ENCODE results near the gene FXYD2. TPM values are rescaled to one million over a fixed set of nuclear protein-coding genes. Genes with fewer than 3 reads are reported as not detected.
A peak's percentile ranks its signal among the peaks of the same experiment; 100 is the strongest.

The FXYD2 gene
- total and polyA plus RNA-seq, 2 of the 4 experiments (the other 2 are of a cell fraction) = 0.09 TPM; not detected in 1

GRCh38 chr11:117807482-117808327, 16.8 kb downstream of the FXYD2 start:
- in situ Hi-C loops (cut with MboI; ENCODE audit: low sequenced_read_pairs) (loop anchor here (10.0 kb wide), 1 partner anchor 363 kb away; no protein-coding TSS in a partner anchor), intact Hi-C loops (cut with micrococcal nuclease) (loop anchor here (1.0 kb wide), 4 partner anchors 10 to 246 kb away; no protein-coding TSS in a partner anchor), dilution Hi-C loops (cut with HindIII; ENCODE audit: low sequenced_read_pairs, unreplicated experiment) (no loop called here)
- Histone ChIP-seq H3K4ac (ENCODE audit: low read depth, low read length) (no peak overlapping the region), H3K23ac (ENCODE audit: low read depth, low read length) (no peak overlapping the region), H3K4me2 (ENCODE audit: low read depth, low read length) (no peak overlapping the region), H2BK5ac (ENCODE audit: low read depth, low read length, poor library complexity, severe bottlenecking) (no peak overlapping the region), H3K9ac (ENCODE audit: low read depth, low read length) (no peak overlapping the region), H3K9me3 (ENCODE audit: control insufficient read depth, insufficient read depth, low read length) (no peaks in the 10 kb centered on the region), H4K5ac (ENCODE audit: low read depth, low read length) (no peak overlapping the region), H3K27ac (ENCODE audit: insufficient read depth, low read length) (no peak overlapping the region), H3K27me3 (ENCODE audit: control insufficient read depth, insufficient read depth, low read length) (peaks cover 26% of the 10 kb centered on the region), H3K56ac (ENCODE audit: extremely low read depth, insufficient read depth, low read length) (no peak overlapping the region), H4K20me1 (ENCODE audit: insufficient read depth, low read length) (no peaks in the 10 kb centered on the region), H3K79me1 (ENCODE audit: low read depth in 1 of 2, low read length in 2 of 2) (no peaks in the 10 kb centered on the region), H3K36me3 (ENCODE audit: control insufficient read depth, insufficient read depth, low read length) (no peaks in the 10 kb centered on the region), H3K14ac (replicated peaks; ENCODE audit: low read depth, low read length) (no peak overlapping the region), H2AK9ac (replicated peaks; ENCODE audit: low read depth, low read length, poor library complexity) (no peak overlapping the region), H3K9me1 (ENCODE audit: insufficient read depth, low read length) (no peaks in the 10 kb centered on the region), H3K18ac (ENCODE audit: low read depth, low read length) (no peak overlapping the region), H4K8ac (ENCODE audit: low read depth in 2 of 2, low read length in 2 of 2) (no peak overlapping the region), H2AFZ (replicated peaks; ENCODE audit: low read length, poor library complexity) (no peak overlapping the region), H2AK5ac (ENCODE audit: low read depth, low read length) (no peak overlapping the region), H4K91ac (ENCODE audit: insufficient read depth, low read depth, low read length) (no peak overlapping the region), H3K4me3 (ENCODE audit: insufficient read depth, low read depth, low read length) (no peak overlapping the region), H3K4me1 (ENCODE audit: control insufficient read depth, insufficient read depth, low read length) (no peaks in the 10 kb centered on the region), H2BK120ac (ENCODE audit: low read depth, low read length) (no peak overlapping the region), H2BK20ac (ENCODE audit: low read depth, low read length) (no peak overlapping the region), H2BK15ac (ENCODE audit: low read depth, low read length) (no peak overlapping the region)
- CTCF ChIA-PET = interaction anchor here (0.6 to 3.2 kb wide), 14 partner anchors 9 to 382 kb away, joined by 3 to 23 read pairs (median 4); no protein-coding TSS in a partner anchor
- no TSS peak for BruUV-seq (replicated peaks)
- WGBS, 2 experiments (ENCODE audit: extremely low coverage in 2 of 2, insufficient read length in 1 of 2) = 39% methylated on average over 6 of the region's 22 CpGs; no CpG with 5 or more reads in 1 of the 2 experiments
- peak; percentile 91 for ATAC-seq (ENCODE audit: low read depth)
- TF ChIP-seq SMC3 (IDR thresholded peaks at IDR 0.05; ENCODE audit: low read depth, low read length) (peak; percentile 73), BHLHE40 (IDR thresholded peaks at IDR 0.05; ENCODE audit: low read depth, low read length) (no peak), CHD1 (IDR thresholded peaks at IDR 0.05; ENCODE audit: low read depth, low read length) (no peak), CEBPB (IDR thresholded peaks at IDR 0.05; ENCODE audit: low read depth, low read length) (no peak), MAZ (IDR thresholded peaks at IDR 0.05; ENCODE audit: borderline replicate concordance, low read depth, low read length) (peak; percentile 70), RAD21 (IDR thresholded peaks at IDR 0.05; ENCODE audit: low read length) (peak; percentile 86), NFE2L2 (IDR thresholded peaks at IDR 0.05; ENCODE audit: low read depth, low read length) (no peak), CTCF (conservative IDR thresholded peaks at IDR 0.05; ENCODE audit: low read depth, low read length) (peak; percentile 87)
- POLR2A ChIA-PET (ENCODE audit: unreplicated experiment) = no interaction called here
- DNase-seq = peak; percentile 51

All from IMR-90 (cell line).